Glomerular visceral epithelial cell (primary cell): Measurements from ENCODE around the gene CRISPLD2.

Experiments used
- DNase-seq: peaks from one replicate; pipeline ENCODE4 v3.0.0-alpha.2; 2016; ENCODE audit errors: extremely low spot score

CRISPLD2 gene

GRCh38 chr16:84800158-84800978, 19.4 kb upstream of the CRISPLD2 start:
- DNase-seq, result no peak

GRCh38 chr16:84803146-84803545, 16.6 kb upstream of the CRISPLD2 start:
- no peak for DNase-seq

- no peak for DNase-seq
These were observed 15.5 kb upstream of the CRISPLD2 start for GRCh38 chr16:84804326-84804725.

GRCh38 chr16:84806256-84806889, 13.4 kb upstream of the CRISPLD2 start:
- peak; percentile 77 for DNase-seq

- DNase-seq, result no peak
These were observed 12.9 kb upstream of the CRISPLD2 start for GRCh38 chr16:84806890-84807258.

GRCh38 chr16:84807776-84808175, 12.0 kb upstream of the CRISPLD2 start:
- no peak for DNase-seq

GRCh38 chr16:84808826-84809225, 11.0 kb upstream of the CRISPLD2 start:
- DNase-seq, result no peak

GRCh38 chr16:84810518-84811273, 9.1 kb upstream of the CRISPLD2 start:
- DNase-seq, result peak; percentile 82

- no peak for DNase-seq
These were observed 8.3 kb upstream of the CRISPLD2 start for GRCh38 chr16:84811529-84811928.

- no peak for DNase-seq
These were observed 6.4 kb upstream of the CRISPLD2 start for GRCh38 chr16:84813141-84813934.

- DNase-seq, result no peak
These were observed 4.3 kb upstream of the CRISPLD2 start for GRCh38 chr16:84815462-84815861.

GRCh38 chr16:84816023-84816422, 3.8 kb upstream of the CRISPLD2 start:
- DNase-seq, result no peak

- DNase-seq, result no peak
These were observed 3.3 kb upstream of the CRISPLD2 start for GRCh38 chr16:84816485-84816884.

GRCh38 chr16:84817206-84817605, 2.6 kb upstream of the CRISPLD2 start:
- no peak for DNase-seq

GRCh38 chr16:84817613-84818012, 2.2 kb upstream of the CRISPLD2 start:
- DNase-seq, result no peak

GRCh38 chr16:84818133-84818532, 1.7 kb upstream of the CRISPLD2 start:
- no peak for DNase-seq

- DNase-seq, result no peak
These were observed 669 bp upstream of the CRISPLD2 start for GRCh38 chr16:84818989-84819643.

GRCh38 chr16:84820305-84820684, 510 bp downstream of the CRISPLD2 start:
- DNase-seq, result no peak

GRCh38 chr16:84820771-84821170, 986 bp downstream of the CRISPLD2 start:
- no peak for DNase-seq

GRCh38 chr16:84821179-84821578, 1.4 kb downstream of the CRISPLD2 start:
- DNase-seq, result no peak
